ENCODE measurements around the gene BRAF.

The BRAF gene

GRCh38 chr7:140732416-140732815 lies 192.3 kb downstream of the BRAF start:
- TF ChIP-seq CTCF (IDR thresholded peaks at IDR 0.05; ENCODE audit: insufficient read depth, low read length, missing control alignments), result no peak
- POLR2A ChIA-PET, result no interaction called here
- no peak for DNase-seq (ENCODE audit: low read depth, low spot score)
- no peak overlapping the region for H3K4me3 ChIP-seq (ENCODE audit: low read depth, low read length)
- CTCF ChIA-PET, result no interaction called here

DNA sequence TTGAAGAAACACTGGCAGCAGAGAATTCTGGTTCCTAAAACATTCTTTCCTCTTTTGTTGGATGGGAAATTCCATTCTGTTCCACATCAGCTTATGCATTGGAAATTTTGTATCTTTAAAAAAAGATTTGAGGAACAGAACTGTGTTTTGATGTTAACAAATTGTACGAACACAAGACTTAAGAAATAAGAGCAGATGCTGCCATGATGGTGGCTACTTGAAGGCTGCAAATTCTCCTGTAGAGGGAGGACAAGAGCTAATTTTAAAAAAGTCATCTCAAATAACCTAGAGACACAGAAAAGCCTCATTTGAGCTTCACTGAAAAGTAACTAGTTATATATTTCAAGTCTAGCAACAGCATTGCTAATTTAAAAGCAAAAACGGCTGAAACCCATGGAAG lies 198.4 kb downstream of the BRAF start:
- CTCF ChIA-PET, result interaction anchor here (0.8 to 1.6 kb wide), 14 partner anchors 10 to 927 kb away, joined by 3 to 11 read pairs (median 4); partner anchors contain the start of gene MRPS33
- DNase-seq (ENCODE audit: low read depth, low spot score), result no peak

DNA sequence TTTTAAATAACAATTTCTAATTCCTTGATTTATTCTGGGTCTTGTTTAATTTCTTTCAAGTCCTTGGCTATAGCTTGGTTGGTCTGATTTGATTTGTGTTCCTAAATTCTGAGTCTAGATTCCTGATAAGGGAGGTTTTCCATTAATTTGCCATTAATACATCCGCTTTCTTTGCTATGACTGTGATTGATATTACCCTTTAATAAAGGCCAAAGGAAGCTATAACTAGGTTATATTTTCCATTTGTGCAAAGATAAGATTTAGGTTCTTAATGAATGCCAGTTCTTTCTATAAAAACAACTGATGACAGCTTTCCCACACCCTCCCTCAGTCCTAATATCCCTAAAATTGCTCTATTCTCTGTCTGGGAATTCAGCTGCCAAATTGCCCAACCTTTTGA lies 200.0 kb downstream of the BRAF start:
- ChIA-PET POLR2A (no interaction called here), CTCF (interaction anchor here (0.7 kb wide), 1 partner anchor 22 kb away, joined by 3 read pairs; no protein-coding TSS in a partner anchor)
- no peak for DNase-seq (ENCODE audit: low read depth, low spot score)
- TF ChIP-seq CTCF (IDR thresholded peaks at IDR 0.05; ENCODE audit: insufficient read depth, low read length, missing control alignments), result no peak
- no peak overlapping the region for H3K4me3 ChIP-seq (ENCODE audit: low read depth, low read length)

More for the DNA sequence above, 198.4 kb downstream of the BRAF start:
- H3K4me3 ChIP-seq (ENCODE audit: low read depth, low read length), result no peak overlapping the region
- TF ChIP-seq CTCF (IDR thresholded peaks at IDR 0.05; ENCODE audit: insufficient read depth, low read length, missing control alignments), result peak; percentile 17
- POLR2A ChIA-PET, result interaction anchor here (0.6 kb wide), 1 partner anchor 806 kb away, joined by 4 read pairs; no protein-coding TSS in a partner anchor

- no peak for DNase-seq (ENCODE audit: low read depth, low spot score)
- POLR2A ChIA-PET, result no interaction called here
- H3K4me3 ChIP-seq (ENCODE audit: low read depth, low read length), result no peak overlapping the region
- CTCF ChIA-PET, result interaction anchor here (1.7 kb wide), 1 partner anchor 88 kb away, joined by 6 read pairs; no protein-coding TSS in a partner anchor
- no peak for TF ChIP-seq CTCF (IDR thresholded peaks at IDR 0.05; ENCODE audit: insufficient read depth, low read length, missing control alignments)
Observed at GRCh38 chr7:140723574-140723973, 201.2 kb downstream of the BRAF start.

GRCh38 chr7:140723006-140723405 lies 201.7 kb downstream of the BRAF start:
- DNase-seq (ENCODE audit: low read depth, low spot score), result no peak
- no peak overlapping the region for H3K4me3 ChIP-seq (ENCODE audit: low read depth, low read length)
- ChIA-PET POLR2A (no interaction called here), CTCF (interaction anchor here (0.9 to 1.7 kb wide), 3 partner anchors 20 to 810 kb away, joined by 3 to 6 read pairs (median 3); no protein-coding TSS in a partner anchor)
- TF ChIP-seq CTCF (IDR thresholded peaks at IDR 0.05; ENCODE audit: insufficient read depth, low read length, missing control alignments), result no peak

DNA sequence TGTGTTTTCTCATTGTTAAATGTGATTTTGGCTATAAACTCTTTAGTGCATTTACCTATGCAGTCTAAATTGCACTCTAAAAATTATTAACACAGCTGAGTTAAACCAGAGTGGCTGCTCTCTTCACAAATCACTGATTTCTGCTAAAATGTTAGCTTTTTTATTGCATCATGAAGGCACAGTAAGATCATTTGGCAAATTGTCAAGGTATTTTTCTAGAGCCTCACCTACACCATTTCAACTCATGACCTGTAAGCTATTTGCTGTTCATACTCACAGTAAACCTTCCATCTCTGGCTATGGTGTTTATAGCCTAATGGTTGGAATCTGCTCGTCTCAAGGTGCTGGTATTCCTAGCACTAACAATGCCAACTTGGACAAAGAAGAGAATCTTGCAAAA lies 202.5 kb downstream of the BRAF start:
- TF ChIP-seq CTCF (IDR thresholded peaks at IDR 0.05; ENCODE audit: insufficient read depth, low read length, missing control alignments), result no peak
- H3K4me3 ChIP-seq (ENCODE audit: low read depth, low read length), result no peak overlapping the region
- no peak for DNase-seq (ENCODE audit: low read depth, low spot score)
- ChIA-PET POLR2A (interaction anchor here (0.6 kb wide), 1 partner anchor 21 kb away, joined by 3 read pairs; no protein-coding TSS in a partner anchor), CTCF (interaction anchor here (0.7 to 1.7 kb wide), 4 partner anchors 19 to 811 kb away, joined by 3 to 6 read pairs (median 3); no protein-coding TSS in a partner anchor)

All from AG04449 (cell line).